Astrocyte (in vitro differentiated cells and primary cell): Measurements from ENCODE around the gene ZNF624. TPM values are rescaled to one million over a fixed set of nuclear protein-coding genes. Genes with fewer than 3 reads are reported as not detected.

ENCODE experiments used
- DNase-seq: peaks from one replicate; pipeline ENCODE4 v3.0.0-alpha.2; 2010; ENCODE audit warnings: low read depth
- FAIRE-seq: peaks from 2 replicates; lab custom pipeline; 2011; peaks lifted over from hg19 to GRCh38; lab: Jason Lieb, UNC
- H2AFZ ChIP-seq: 2 replicates; pipeline ENCODE4 v1.6.0; 2012; ENCODE audit warnings: low read depth, low read length, inconsistent platforms
- H3K27ac ChIP-seq: 2 replicates; pipeline ENCODE4 v1.5.1; 2011; ENCODE audit warnings: low read depth, low read length, inconsistent platforms
- H3K27me3 ChIP-seq: 2 replicates; pipeline ENCODE4 v1.6.0; 2011; ENCODE audit warnings: low read length, inconsistent platforms; ENCODE audit not compliant: insufficient read depth
- H3K36me3 ChIP-seq: 2 replicates; pipeline ENCODE4 v1.5.1; 2011; ENCODE audit warnings: low read length, inconsistent platforms; ENCODE audit not compliant: insufficient read depth
- H3K4me1 ChIP-seq: 2 replicates; pipeline ENCODE4 v1.5.1; 2011; ENCODE audit warnings: low read length, inconsistent platforms; ENCODE audit not compliant: insufficient read depth
- H3K4me2 ChIP-seq: 2 replicates; pipeline ENCODE4 v1.6.0; 2012; ENCODE audit warnings: low read length, inconsistent platforms
- H3K4me3 ChIP-seq: 2 replicates; pipeline ENCODE4 v1.5.1; 2011; ENCODE audit warnings: low read depth, mild to moderate bottlenecking, low read length, inconsistent platforms; ENCODE audit not compliant: insufficient read depth
- H3K79me2 ChIP-seq: 2 replicates; pipeline ENCODE4 v1.6.0; 2012; ENCODE audit warnings: mild to moderate bottlenecking, low read length, inconsistent platforms; ENCODE audit not compliant: insufficient read depth
- H3K9ac ChIP-seq: 2 replicates; pipeline ENCODE4 v1.6.0; 2012; ENCODE audit warnings: mild to moderate bottlenecking, low read length, inconsistent platforms
- H3K9me3 ChIP-seq: 2 replicates; pipeline ENCODE4 v1.5.1; 2012; ENCODE audit warnings: low read depth, mild to moderate bottlenecking, low read length, inconsistent platforms; ENCODE audit not compliant: insufficient read depth
- H4K20me1 ChIP-seq: 2 replicates; pipeline ENCODE4 v1.6.0; 2012; ENCODE audit warnings: low read length, inconsistent platforms; ENCODE audit not compliant: insufficient read depth
- H3K27ac Mint-ChIP-seq: one replicate; pipeline ENCODE4 v1.8.0; 2021; ENCODE audit warnings: mild to moderate bottlenecking, mixed read lengths; ENCODE audit not compliant: unreplicated experiment
- H3K27me3 Mint-ChIP-seq: one replicate; pipeline ENCODE4 v1.8.0; 2021; ENCODE audit warnings: low read depth, mixed read lengths; ENCODE audit not compliant: unreplicated experiment
- H3K36me3 Mint-ChIP-seq: one replicate; pipeline ENCODE4 v1.8.0; 2021; ENCODE audit warnings: low read depth, mixed read lengths; ENCODE audit not compliant: unreplicated experiment
- H3K4me1 Mint-ChIP-seq: one replicate; pipeline ENCODE4 v1.8.0; 2021; ENCODE audit warnings: low read depth, mixed read lengths; ENCODE audit not compliant: unreplicated experiment
- H3K4me3 Mint-ChIP-seq: one replicate; pipeline ENCODE4 v1.8.0; 2021; ENCODE audit warnings: mild to moderate bottlenecking, moderate library complexity, mixed read lengths; ENCODE audit not compliant: unreplicated experiment
- H3K9me3 Mint-ChIP-seq: one replicate; pipeline ENCODE4 v1.8.0; 2021; ENCODE audit warnings: mild to moderate bottlenecking, mixed read lengths; ENCODE audit not compliant: unreplicated experiment
- CTCF ChIP-seq: IDR thresholded peaks from 2 replicates; pipeline ENCODE4 v1.5.1; 2011; ENCODE audit warnings: low read depth, mild to moderate bottlenecking, inconsistent platforms, low read length, moderate library complexity; ENCODE audit not compliant: insufficient read depth
- EZH2 ChIP-seq: IDR thresholded peaks from 2 replicates; pipeline ENCODE4 v1.6.1; 2012; ENCODE audit warnings: mild to moderate bottlenecking, low read length, inconsistent platforms; ENCODE audit not compliant: insufficient read depth
- total RNA-seq: library from RNA; stranded (reverse); gene quantifications from 2 replicates; pipeline ENCODE4 v1.2.1, GENCODE V29; 2021

Gene ZNF624
- total RNA-seq, 1 donor from 2014 or later: 5.4 TPM

- no peaks in the 10 kb centered on the region for H3K27me3 ChIP-seq
- H3K79me2 ChIP-seq: no peaks in the 10 kb centered on the region
- H4K20me1 ChIP-seq: no peaks in the 10 kb centered on the region
- Mint-ChIP-seq H3K27me3 (peaks cover 6% of the 10 kb centered on the region), H3K4me3 (no peak overlapping the region), H3K27ac (no peak overlapping the region), H3K9me3 (peaks cover 20% of the 10 kb centered on the region), H3K4me1 (no peaks in the 10 kb centered on the region), H3K36me3 (peaks cover 2% of the 10 kb centered on the region)
- no peak overlapping the region for H3K27ac ChIP-seq
- H3K9me3 ChIP-seq: peaks cover 4% of the 10 kb centered on the region
- H3K4me2 ChIP-seq: no peak overlapping the region
- H2AFZ ChIP-seq: no peak overlapping the region
- TF ChIP-seq CTCF (no peak), EZH2 (no peak)
- DNase-seq (no peak), FAIRE-seq (no peak)
- H3K4me1 ChIP-seq: no peaks in the 10 kb centered on the region
- no peak overlapping the region for H3K4me3 ChIP-seq
- H3K9ac ChIP-seq: no peak overlapping the region
- H3K36me3 ChIP-seq: no peaks in the 10 kb centered on the region
Observed at GRCh38 chr17:16599537-16599936, 54.1 kb downstream of the ZNF624 start.

GRCh38 chr17:16593356-16594102, 60.1 kb downstream of the ZNF624 start:
- TF ChIP-seq CTCF (no peak), EZH2 (no peak)
- H3K9me3 ChIP-seq: peaks cover 4% of the 10 kb centered on the region
- H3K79me2 ChIP-seq: no peaks in the 10 kb centered on the region
- H3K4me3 Mint-ChIP-seq: no peak overlapping the region
- H3K27me3 ChIP-seq: no peaks in the 10 kb centered on the region
- no peak overlapping the region for H3K27ac ChIP-seq
- FAIRE-seq (no peak), DNase-seq (no peak)
- no peaks in the 10 kb centered on the region for H3K4me1 Mint-ChIP-seq
- H3K36me3 ChIP-seq: no peaks in the 10 kb centered on the region
- no peak overlapping the region for H3K27ac Mint-ChIP-seq
- no peak overlapping the region for H3K4me2 ChIP-seq
- H3K27me3 Mint-ChIP-seq: peaks cover 6% of the 10 kb centered on the region
- no peak overlapping the region for H2AFZ ChIP-seq
- no peak overlapping the region for H3K4me3 ChIP-seq
- no peaks in the 10 kb centered on the region for H4K20me1 ChIP-seq
- no peak overlapping the region for H3K9ac ChIP-seq
- no peaks in the 10 kb centered on the region for H3K4me1 ChIP-seq
- peaks cover 12% of the 10 kb centered on the region for H3K9me3 Mint-ChIP-seq
- no peaks in the 10 kb centered on the region for H3K36me3 Mint-ChIP-seq
